ENCODE results near the gene THAP11. TPM values are rescaled to one million over a fixed set of nuclear protein-coding genes. Genes with fewer than 3 reads are reported as not detected.

Gene THAP11
- total and polyA plus RNA-seq, 2 of the 13 experiments (the other 11 are each of a cell fraction or from before 2014, with no cell fraction given): 44.2 to 53.4 TPM

GRCh38 chr16:67804853-67805542 lies 37.1 kb upstream of the THAP11 start (continued):
- TF ChIP-seq AHDC1 (CRISPR knock-in tag; IDR thresholded peaks at IDR 0.05; ENCODE audit: borderline replicate concordance) (no peak), FOXK1 (CRISPR knock-in tag; IDR thresholded peaks at IDR 0.05; ENCODE audit: borderline replicate concordance, low read depth) (peak; percentile 66; the same call in 1 of the 2 replicates), GRHL1 (CRISPR knock-in tag; conservative IDR thresholded peaks at IDR 0.05) (no peak), SMYD3 (CRISPR knock-in tag; IDR thresholded peaks at IDR 0.05) (0 out of 2 replicates have a peak, but pooled peaks have one; percentile 21), PRDM10 (CRISPR knock-in tag; IDR thresholded peaks at IDR 0.05; ENCODE audit: low read depth) (0 out of 2 replicates have a peak, but pooled peaks have one; percentile 22), MLLT10 (CRISPR knock-in tag; IDR thresholded peaks at IDR 0.05) (no peak), CBX1 (IDR thresholded peaks at IDR 0.05; ENCODE audit: low read depth) (no peak), XBP1 (CRISPR knock-in tag; IDR thresholded peaks at IDR 0.05) (no peak), THAP9 (CRISPR knock-in tag; IDR thresholded peaks at IDR 0.05; ENCODE audit: borderline replicate concordance) (no peak), SP5 (CRISPR knock-in tag; IDR thresholded peaks at IDR 0.05; ENCODE audit: borderline replicate concordance, low read depth) (no peak), NBN (conservative IDR thresholded peaks at IDR 0.05) (no peak), POGK (CRISPR knock-in tag; conservative IDR thresholded peaks at IDR 0.05) (no peak)

Measured in HepG2 (cell line).